HG02970 (cell line): ENCODE results near the gene LY6G6D.

ENCODE experiments used
- ATAC-seq: cut with Tn5 transposase; IDR thresholded peaks from one replicate; pipeline ENCODE4 v1.9.1; 2021; ENCODE audit warnings: mild to moderate bottlenecking, moderate library complexity, moderate number of reproducible peaks; ENCODE audit not compliant: unreplicated experiment, low FRiP score

The LY6G6D gene

GRCh38 chr6:31733734-31734133 is 18.6 kb downstream of the LY6G6D start:
- ATAC-seq = no peak

DNA sequence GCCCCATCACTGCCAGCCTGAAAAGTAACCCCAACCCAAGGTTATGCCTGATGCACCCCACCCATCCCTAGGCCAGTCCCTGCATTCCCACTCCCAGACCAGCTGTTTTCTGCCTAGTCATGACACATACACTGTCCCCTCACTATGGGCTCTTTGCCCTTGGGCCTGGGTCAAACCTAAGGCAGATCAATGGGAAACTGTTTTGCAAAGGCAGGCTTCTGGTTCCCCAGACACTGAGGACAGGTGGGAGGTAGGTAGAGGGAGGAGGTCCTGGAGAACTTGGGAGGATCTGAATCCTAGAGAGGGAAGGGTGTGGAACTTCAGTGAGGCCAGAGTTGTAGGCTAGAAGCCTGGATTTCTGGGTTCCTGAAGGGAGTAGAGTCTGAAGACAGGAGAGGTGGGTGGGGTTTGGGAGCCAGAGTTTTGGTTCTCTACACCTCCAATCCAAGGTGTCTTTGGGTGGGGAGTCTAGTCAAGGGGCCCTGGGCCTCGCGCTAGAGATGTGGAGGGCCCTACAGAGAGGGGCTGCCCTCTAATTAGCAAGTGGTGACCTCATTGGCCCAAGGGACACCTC is 19.2 kb downstream of the LY6G6D start:
- no peak for ATAC-seq

DNA sequence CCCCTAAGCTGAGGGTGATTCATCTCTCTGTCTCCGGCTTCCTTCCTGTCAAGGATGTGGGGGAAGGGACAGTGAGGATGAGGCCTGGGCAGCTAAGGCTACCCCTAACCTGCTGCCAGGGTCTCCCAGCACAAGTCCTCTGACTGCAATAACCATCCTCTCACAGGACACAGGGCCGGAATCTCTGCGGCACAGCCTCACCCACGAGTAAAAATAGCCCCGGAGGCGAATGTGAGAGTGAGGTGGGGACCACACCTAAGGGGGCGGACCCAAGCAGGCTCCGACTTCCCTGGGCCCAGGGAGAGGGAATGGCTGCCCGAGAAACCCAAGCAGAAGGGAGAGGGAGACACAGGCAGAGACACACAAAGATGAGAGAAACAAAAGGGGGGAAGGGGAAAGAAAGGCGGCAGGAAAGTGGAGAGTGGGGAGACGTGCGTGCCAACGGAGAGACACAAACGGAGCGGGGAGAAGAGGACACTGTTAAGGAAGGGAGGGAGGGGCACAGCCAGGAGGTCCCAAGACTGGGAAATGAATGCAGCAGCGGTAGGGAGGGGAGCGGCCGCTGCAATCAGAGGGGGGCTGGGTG is 19.8 kb downstream of the LY6G6D start:
- no peak for ATAC-seq

- ATAC-seq = no peak
Measured at GRCh38 chr6:31736021-31736767, 21.0 kb downstream of the LY6G6D start, which contains the start of gene CLIC1. Gene CLIC1 (minus strand): TSS chr6:31736530. CDS start chr6:31736300, 230 bp downstream.

- ATAC-seq = no peak
Measured at GRCh38 chr6:31736768-31737314, 21.7 kb downstream of the LY6G6D start.

GRCh38 chr6:31737315-31737990 is 22.3 kb downstream of the LY6G6D start:
- no peak for ATAC-seq

DNA sequence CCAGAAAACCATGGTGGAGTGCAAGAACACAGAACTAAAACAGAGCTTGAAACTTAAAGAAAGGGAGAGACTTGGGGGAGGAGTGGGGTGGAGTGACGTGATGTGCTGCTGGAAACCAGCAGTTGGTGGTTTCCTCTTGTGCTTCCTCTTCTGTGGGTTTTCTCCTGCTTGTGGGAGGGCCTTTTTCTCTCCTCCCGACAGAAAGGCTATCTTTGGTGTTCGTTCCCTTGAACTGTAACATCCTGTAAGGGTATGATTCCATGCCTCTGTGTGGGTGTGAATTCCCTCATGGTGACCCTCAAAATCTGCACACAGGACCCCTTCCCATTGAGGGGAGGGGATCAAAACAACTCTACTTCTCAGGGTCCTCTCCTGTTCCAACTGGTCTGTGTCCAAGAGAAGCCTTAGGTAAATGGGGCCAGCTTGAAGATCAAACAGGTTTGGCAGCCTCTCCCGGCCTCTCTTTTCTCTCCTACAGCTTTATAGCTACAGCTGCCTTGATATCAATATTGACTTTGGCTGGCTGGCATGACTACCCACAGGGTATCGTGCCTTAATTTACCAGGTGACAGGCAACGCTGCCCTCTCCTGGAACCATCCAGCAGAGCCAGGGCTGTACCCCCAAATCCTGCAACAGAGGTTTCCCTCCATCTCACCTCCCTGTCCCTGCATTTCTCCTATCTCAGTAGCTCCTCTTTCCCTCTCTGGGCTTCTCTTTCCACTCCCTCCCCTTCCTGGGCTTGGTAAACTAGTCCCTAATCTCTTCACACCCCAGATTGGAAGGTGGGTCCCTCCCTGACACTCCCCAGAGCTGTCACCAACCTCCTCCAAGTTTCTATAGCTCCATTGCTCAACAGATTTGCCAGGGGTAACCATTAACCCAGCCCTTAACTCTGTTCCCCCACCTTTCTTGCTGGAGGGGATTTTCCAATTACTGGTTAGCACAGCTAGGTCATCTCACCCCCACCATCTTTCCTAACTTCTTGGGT is 23.1 kb downstream of the LY6G6D start:
- ATAC-seq = no peak

DNA sequence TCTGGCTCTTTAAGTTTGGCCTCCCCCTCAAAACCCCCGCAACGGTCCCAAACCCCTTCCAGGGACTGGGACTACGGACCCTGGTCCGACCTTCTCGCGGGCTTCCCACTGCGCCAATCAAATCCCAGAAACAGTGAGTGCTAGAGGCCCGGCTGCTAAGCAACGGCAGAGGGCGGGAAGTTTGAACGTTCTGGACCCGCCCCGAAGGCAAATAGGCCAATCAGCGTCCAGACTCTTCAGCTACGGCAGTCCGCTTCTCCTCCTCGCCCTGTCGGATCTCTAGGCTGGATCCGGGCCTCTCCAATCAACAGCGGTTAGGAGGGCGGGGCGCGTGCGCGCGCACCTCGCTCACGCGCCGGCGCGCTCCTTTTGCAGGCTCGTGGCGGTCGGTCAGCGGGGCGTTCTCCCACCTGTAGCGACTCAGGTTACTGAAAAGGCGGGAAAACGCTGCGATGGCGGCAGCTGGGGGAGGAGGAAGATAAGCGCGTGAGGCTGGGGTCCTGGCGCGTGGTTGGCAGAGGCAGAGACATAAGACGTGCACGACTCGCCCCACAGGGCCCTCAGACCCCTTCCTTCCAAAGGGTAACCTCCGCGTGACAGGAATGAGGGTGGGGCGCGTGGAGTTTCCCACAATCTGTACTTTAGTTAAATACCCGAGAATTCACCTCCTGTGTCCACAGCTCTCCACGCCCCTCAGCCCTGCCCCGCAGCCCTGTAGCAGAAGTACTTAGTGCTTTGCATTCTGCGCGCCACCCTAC is 24.7 kb downstream of the LY6G6D start, which contains the start of gene MSH5:
Gene MSH5 (plus strand): TSS at position 367 of the 758 bp plus-strand sequence. CDS start 462 bp downstream, outside the sequence.
- peak; percentile 63 for ATAC-seq

- no peak for ATAC-seq
Measured at GRCh38 chr6:31740397-31741223, 25.5 kb downstream of the LY6G6D start.

DNA sequence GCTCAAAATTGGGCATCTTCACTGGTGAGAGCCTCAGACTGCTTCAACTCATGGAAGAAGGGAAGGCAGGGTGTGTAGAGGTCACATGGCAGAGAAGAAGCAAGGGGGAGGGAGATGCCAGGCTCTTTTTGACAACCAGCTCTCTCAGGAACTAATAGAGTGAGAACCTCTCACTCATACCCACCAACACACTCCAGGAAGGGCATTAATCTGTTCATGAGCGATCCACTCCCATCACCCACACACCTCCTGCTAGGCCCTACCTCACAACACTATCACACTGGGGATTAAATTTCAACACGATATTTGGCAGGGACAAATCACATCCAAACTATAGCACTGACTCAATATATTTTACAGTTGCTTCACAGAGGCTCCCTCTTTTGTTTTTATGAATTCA is 26.7 kb downstream of the LY6G6D start:
- no peak for ATAC-seq

GRCh38 chr6:31742894-31743293 is 27.7 kb downstream of the LY6G6D start:
- no peak for ATAC-seq

GRCh38 chr6:31744422-31744821 is 29.3 kb downstream of the LY6G6D start:
- ATAC-seq = no peak

DNA sequence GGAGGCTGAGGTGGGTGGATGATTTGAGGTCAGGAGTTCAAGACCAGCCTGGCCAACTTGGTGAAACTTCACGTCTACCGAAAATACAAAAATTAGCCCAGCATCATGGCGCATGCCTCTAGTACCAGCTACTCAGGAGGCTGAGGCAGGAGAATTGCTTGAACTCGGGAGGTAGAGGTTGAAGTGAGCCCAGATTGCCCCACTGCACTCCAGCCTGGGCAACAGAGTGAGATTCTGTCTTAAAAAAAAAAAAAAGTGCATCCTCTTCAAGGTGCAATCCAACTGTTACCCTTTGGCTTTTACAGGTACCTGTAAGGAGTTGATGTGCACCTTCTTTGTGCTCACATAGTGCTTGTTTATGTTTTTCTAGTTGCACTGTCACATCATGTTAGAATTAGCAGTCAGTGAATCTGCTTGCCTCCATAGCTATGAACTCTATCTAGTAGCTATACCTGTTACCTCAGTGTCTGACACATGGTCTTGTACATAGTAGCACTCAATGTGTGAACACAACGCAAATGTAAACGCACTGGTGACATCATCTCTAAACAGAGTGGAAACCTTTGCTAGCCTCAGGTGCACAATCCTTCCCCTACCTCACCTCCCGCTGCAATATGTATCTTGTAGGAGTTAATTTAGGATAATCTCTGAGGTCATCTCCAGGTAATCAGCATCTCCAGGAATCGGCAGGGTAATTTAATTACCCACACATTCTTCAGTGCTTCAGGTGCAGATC is 34.3 kb downstream of the LY6G6D start:
- ATAC-seq = no peak

DNA sequence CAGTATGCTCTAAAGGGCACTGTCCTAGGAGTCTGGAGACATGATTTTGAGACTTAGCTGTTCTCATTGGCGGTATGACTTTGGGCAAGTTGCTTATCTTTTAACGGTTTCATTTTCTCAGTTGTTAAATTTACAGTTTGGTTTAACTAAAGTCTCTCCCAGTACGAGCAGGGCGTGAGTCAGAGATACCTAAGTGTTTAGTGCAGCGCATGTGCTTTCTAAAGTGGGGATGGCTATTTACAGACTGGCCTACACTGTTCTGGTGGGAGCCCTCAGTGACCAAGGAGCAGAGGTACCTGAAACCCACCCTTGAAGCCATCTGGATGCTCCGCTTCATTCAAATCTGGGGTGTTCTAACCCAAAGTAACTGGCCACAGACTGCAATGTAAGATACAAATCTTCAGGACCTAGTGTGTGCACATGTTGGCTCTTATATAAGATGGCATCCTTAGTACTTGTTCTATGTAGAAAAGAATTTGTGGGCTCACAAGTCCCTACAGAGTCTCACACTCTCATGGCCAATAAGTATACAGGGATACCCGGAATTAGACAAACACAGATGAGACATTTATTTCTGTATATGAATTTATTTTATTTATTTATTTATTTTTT is 35.4 kb downstream of the LY6G6D start:
- ATAC-seq = no peak

- ATAC-seq = no peak
Measured at GRCh38 chr6:31752739-31753319, 37.7 kb downstream of the LY6G6D start.

GRCh38 chr6:31758281-31758680 is 43.1 kb downstream of the LY6G6D start:
- no peak for ATAC-seq

GRCh38 chr6:31760790-31761189 is 45.6 kb downstream of the LY6G6D start:
- ATAC-seq = no peak
